ENCODE data around the gene TMC7. TPM values are rescaled to one million over a fixed set of nuclear protein-coding genes. Genes with fewer than 3 reads are reported as not detected.

Gene TMC7
- polyA plus RNA-seq, 4 donors = 1.4 to 7.5 (median 2.1) TPM

DNA sequence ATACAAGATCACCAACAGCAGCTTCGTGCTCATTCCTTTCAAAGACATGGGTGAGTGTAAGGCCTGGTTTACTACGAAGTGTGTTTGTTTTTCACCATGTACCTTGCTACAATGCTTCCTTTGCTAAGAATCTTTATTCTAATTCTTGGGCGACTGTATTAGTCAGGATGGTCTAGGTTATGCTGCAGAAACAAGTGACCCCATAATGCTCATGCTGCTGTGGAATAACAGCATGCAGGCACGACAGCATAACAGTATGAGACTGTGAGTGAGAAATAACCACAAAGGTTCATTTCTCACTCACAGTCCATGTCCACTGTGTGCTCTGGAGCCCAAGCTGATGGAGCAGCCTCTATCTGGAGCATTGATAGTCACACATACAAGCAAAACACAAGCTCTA, 38.0 kb downstream of the TMC7 start:
- Histone ChIP-seq H3K4me3 (ENCODE audit: low read depth in 1 of 3, low read length in 3 of 3) (no peak overlapping the region), H3K9me3 (ENCODE audit: control insufficient read depth in 2 of 2, insufficient read depth in 1 of 2, low read depth in 1 of 2, low read length in 1 of 2) (peaks cover 2 to 5% of the 10 kb centered on the region in 2 donors), H3K27ac (ENCODE audit: low read depth in 1 of 3, low read length in 2 of 3) (no peak overlapping the region), H3K36me3 (ENCODE audit: control insufficient read depth in 3 of 3, insufficient read depth in 2 of 3, low read depth in 1 of 3, low read length in 3 of 3) (peaks cover 0 to 35% (median 4%) of the 10 kb centered on the region in 3 donors), H3K4me1 (ENCODE audit: control insufficient read depth in 3 of 3, insufficient read depth in 2 of 3, low read depth in 1 of 3, low read length in 2 of 3) (no peaks in the 10 kb centered on the region), H3K27me3 (ENCODE audit: control insufficient read depth in 3 of 3, insufficient read depth in 3 of 3, low read length in 3 of 3) (no peaks in the 10 kb centered on the region)
- FAIRE-seq = no peak
- no peak for DNase-seq
- 89 to 91% (median 90%) methylated on average over 4 of the region's 4 CpGs for WGBS, 3 donors

DNA sequence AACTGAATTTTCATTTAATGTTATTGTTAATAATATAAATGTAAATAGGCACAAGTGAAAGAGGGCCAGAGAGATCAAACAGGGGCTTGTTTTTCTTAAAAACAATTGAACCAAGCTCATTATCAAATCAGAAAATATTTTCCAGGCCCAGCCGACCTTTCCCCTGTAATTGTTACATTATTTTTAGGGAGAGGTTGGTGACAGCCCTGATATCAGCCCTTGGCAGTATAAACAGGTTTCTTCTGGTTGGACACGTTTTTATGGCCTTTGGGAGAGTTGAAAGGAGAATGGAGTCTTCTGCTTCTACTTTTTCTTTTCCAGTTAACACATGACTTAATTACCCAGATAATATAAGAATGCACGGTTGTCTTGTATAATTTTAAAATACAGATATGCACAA, 43.7 kb downstream of the TMC7 start:
- H3K27me3 ChIP-seq (ENCODE audit: control insufficient read depth in 3 of 3, insufficient read depth in 3 of 3, low read length in 3 of 3) = no peaks in the 10 kb centered on the region
- no peak for FAIRE-seq
- peaks cover 0 to 9% (median 0%) of the 10 kb centered on the region in 3 donors for H3K4me1 ChIP-seq (ENCODE audit: control insufficient read depth in 3 of 3, insufficient read depth in 2 of 3, low read depth in 1 of 3, low read length in 2 of 3)
- H3K4me3 ChIP-seq (ENCODE audit: low read depth in 1 of 3, low read length in 3 of 3) = no peak overlapping the region
- H3K9me3 ChIP-seq (ENCODE audit: control insufficient read depth in 2 of 2, insufficient read depth in 1 of 2, low read depth in 1 of 2, low read length in 1 of 2) = no peaks in the 10 kb centered on the region
- peak; percentile 85 to 86 for DNase-seq
- H3K27ac ChIP-seq (ENCODE audit: low read depth in 1 of 3, low read length in 2 of 3) = peak overlapping the region in 2 of 3 donors; percentile 80 to 83
- H3K36me3 ChIP-seq (ENCODE audit: control insufficient read depth in 3 of 3, insufficient read depth in 2 of 3, low read depth in 1 of 3, low read length in 3 of 3) = peaks cover 0 to 30% (median 0%) of the 10 kb centered on the region in 3 donors
- WGBS, 3 donors = 9 to 48% (median 12%) methylated on average over 3 of the region's 3 CpGs

DNA sequence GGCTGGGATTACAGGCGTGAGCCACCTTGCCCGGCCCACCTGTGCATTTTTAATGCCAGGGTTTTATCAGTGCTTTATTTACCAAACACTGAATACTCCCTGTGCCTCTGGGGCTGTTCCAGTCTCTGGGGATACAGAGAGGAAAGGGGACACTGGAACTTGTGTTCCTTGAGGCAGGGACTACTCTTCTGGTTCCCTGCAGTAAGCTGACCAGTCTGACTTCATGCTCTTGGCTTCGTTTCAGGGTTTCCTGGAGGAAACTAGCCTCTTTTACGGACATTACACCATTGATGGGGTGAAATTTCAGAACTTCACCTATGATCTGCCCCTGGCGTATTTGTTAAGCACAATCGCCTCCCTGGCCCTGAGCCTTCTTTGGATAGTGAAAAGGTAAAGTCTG, 46.2 kb downstream of the TMC7 start:
- DNase-seq (no peak), FAIRE-seq (no peak)
- Histone ChIP-seq H3K4me3 (ENCODE audit: low read depth in 1 of 3, low read length in 3 of 3) (no peak overlapping the region), H3K27me3 (ENCODE audit: control insufficient read depth in 3 of 3, insufficient read depth in 3 of 3, low read length in 3 of 3) (no peaks in the 10 kb centered on the region), H3K27ac (ENCODE audit: low read depth in 1 of 3, low read length in 2 of 3) (no peak overlapping the region), H3K36me3 (ENCODE audit: control insufficient read depth in 3 of 3, insufficient read depth in 2 of 3, low read depth in 1 of 3, low read length in 3 of 3) (peaks cover 0 to 26% (median 0%) of the 10 kb centered on the region in 3 donors), H3K4me1 (ENCODE audit: control insufficient read depth in 3 of 3, insufficient read depth in 2 of 3, low read depth in 1 of 3, low read length in 2 of 3) (peaks cover 0 to 9% (median 0%) of the 10 kb centered on the region in 3 donors), H3K9me3 (ENCODE audit: control insufficient read depth in 2 of 2, insufficient read depth in 1 of 2, low read depth in 1 of 2, low read length in 1 of 2) (no peaks in the 10 kb centered on the region)
- 66 to 77% (median 66%) methylated on average over 6 of the region's 6 CpGs for WGBS, 3 donors

DNA sequence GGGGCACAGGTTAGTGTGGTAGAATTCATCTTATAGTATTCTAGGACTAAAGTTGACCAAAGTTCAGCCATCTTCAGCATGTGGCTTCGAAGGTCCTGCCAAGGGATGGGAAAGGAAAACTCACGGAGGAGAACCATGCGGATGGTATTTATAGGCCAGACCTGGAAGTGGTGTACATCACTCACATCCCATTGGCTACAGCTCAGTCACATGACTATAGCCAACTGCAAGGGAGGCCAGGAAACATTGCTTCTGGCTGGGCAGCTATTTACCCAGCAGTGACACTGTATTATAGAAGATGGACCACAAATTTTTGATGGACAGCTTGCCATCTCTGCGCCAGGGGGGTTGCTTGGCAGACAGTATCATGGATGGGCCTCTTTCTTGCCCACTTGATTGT, 48.0 kb downstream of the TMC7 start:
- FAIRE-seq (no peak), DNase-seq (no peak)
- H3K4me1 ChIP-seq (ENCODE audit: control insufficient read depth in 3 of 3, insufficient read depth in 2 of 3, low read depth in 1 of 3, low read length in 2 of 3) = peaks cover 0 to 9% (median 0%) of the 10 kb centered on the region in 3 donors
- H3K4me3 ChIP-seq (ENCODE audit: low read depth in 1 of 3, low read length in 3 of 3) = no peak overlapping the region
- H3K27ac ChIP-seq (ENCODE audit: low read depth in 1 of 3, low read length in 2 of 3) = no peak overlapping the region
- peaks cover 0 to 23% (median 0%) of the 10 kb centered on the region in 3 donors for H3K36me3 ChIP-seq (ENCODE audit: control insufficient read depth in 3 of 3, insufficient read depth in 2 of 3, low read depth in 1 of 3, low read length in 3 of 3)
- H3K9me3 ChIP-seq (ENCODE audit: control insufficient read depth in 2 of 2, insufficient read depth in 1 of 2, low read depth in 1 of 2, low read length in 1 of 2) = no peaks in the 10 kb centered on the region
- WGBS, 3 donors = 69 to 71% (median 70%) methylated on average over 4 of the region's 4 CpGs
- no peaks in the 10 kb centered on the region for H3K27me3 ChIP-seq (ENCODE audit: control insufficient read depth in 3 of 3, insufficient read depth in 3 of 3, low read length in 3 of 3)

DNA sequence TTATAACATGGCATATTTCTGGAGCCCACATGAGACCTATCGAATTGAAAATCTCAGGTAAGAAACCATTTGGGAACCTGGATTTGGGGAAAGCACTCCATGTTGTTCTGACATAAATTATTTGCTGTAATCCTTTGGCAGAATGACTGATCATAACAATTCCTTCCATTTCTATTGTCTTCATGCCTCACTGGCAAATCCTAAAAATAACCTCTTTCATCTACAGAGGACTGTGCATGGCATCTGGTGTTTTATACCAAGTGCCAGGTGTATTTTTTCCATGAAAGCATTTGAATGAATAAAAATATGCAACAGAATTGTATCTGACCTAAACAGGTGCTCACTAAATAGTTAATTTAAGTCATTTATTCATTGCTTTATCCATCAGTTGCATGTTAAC, 50.0 kb downstream of the TMC7 start:
- Histone ChIP-seq H3K4me3 (ENCODE audit: low read depth in 1 of 3, low read length in 3 of 3) (no peak overlapping the region), H3K36me3 (ENCODE audit: control insufficient read depth in 3 of 3, insufficient read depth in 2 of 3, low read depth in 1 of 3, low read length in 3 of 3) (peaks cover 0 to 28% (median 0%) of the 10 kb centered on the region in 3 donors), H3K4me1 (ENCODE audit: control insufficient read depth in 3 of 3, insufficient read depth in 2 of 3, low read depth in 1 of 3, low read length in 2 of 3) (no peaks in the 10 kb centered on the region), H3K27ac (ENCODE audit: low read depth in 1 of 3, low read length in 2 of 3) (no peak overlapping the region), H3K9me3 (ENCODE audit: control insufficient read depth in 2 of 2, insufficient read depth in 1 of 2, low read depth in 1 of 2, low read length in 1 of 2) (peaks cover 0 to 3% of the 10 kb centered on the region in 2 donors), H3K27me3 (ENCODE audit: control insufficient read depth in 3 of 3, insufficient read depth in 3 of 3, low read length in 3 of 3) (no peaks in the 10 kb centered on the region)
- 90 to 94% (median 92%) methylated on average over 1 of the region's 1 CpG for WGBS, 3 donors
- DNase-seq = no peak
- no peak for FAIRE-seq

DNA sequence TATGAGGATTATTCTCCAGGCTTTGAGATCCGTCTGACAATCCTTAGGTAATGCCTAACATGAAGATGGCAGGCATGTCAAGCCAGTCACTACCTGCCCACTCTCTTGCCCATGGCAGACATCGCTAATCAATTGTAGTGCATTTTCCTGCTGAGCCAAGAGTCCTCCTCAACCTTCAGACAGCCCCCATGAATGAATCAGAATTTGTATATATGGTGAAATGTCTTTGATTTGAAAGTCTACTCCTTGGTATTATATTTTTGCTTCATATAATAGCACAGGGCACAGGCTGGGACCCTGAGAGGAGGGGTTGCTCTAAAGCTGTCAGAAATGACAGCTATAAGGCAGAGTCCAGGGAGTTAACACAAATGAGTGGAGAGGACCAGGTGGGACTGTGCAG, 56.7 kb downstream of the TMC7 start:
- no peaks in the 10 kb centered on the region for H3K27me3 ChIP-seq (ENCODE audit: control insufficient read depth in 3 of 3, insufficient read depth in 3 of 3, low read length in 3 of 3)
- no peak overlapping the region for H3K4me3 ChIP-seq (ENCODE audit: low read depth in 1 of 3, low read length in 3 of 3)
- peaks cover 0 to 3% of the 10 kb centered on the region in 2 donors for H3K9me3 ChIP-seq (ENCODE audit: control insufficient read depth in 2 of 2, insufficient read depth in 1 of 2, low read depth in 1 of 2, low read length in 1 of 2)
- no peaks in the 10 kb centered on the region for H3K4me1 ChIP-seq (ENCODE audit: control insufficient read depth in 3 of 3, insufficient read depth in 2 of 3, low read depth in 1 of 3, low read length in 2 of 3)
- peaks cover 0 to 37% (median 0%) of the 10 kb centered on the region in 3 donors for H3K36me3 ChIP-seq (ENCODE audit: control insufficient read depth in 3 of 3, insufficient read depth in 2 of 3, low read depth in 1 of 3, low read length in 3 of 3)
- 89 to 94% (median 89%) methylated on average over 2 of the region's 2 CpGs for WGBS, 3 donors
- H3K27ac ChIP-seq (ENCODE audit: low read depth in 1 of 3, low read length in 2 of 3) = no peak overlapping the region
- DNase-seq (no peak), FAIRE-seq (no peak)

DNA sequence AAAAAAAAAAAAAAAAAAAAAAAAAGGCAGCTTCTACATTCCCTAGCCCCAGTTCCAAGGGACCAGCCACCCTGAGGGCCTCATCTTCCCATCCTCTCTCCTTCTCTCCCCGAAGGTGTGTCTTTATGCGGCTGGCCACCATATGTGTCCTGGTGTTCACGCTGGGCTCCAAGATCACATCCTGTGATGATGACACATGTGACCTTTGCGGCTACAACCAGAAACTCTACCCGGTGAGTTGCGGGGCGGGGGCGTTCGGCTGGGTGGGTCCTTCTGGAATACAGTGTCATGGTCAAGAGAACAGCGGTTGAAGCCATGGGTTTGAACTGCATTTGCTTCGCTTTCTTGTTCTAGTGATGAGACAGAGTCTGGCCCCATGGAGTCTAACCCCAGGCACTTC, 61.0 kb downstream of the TMC7 start:
- H3K4me1 ChIP-seq (ENCODE audit: control insufficient read depth in 3 of 3, insufficient read depth in 2 of 3, low read depth in 1 of 3, low read length in 2 of 3) = no peaks in the 10 kb centered on the region
- no peak for DNase-seq
- no peaks in the 10 kb centered on the region for H3K27me3 ChIP-seq (ENCODE audit: control insufficient read depth in 3 of 3, insufficient read depth in 3 of 3, low read length in 3 of 3)
- WGBS, 3 donors = 94 to 98% (median 97%) methylated on average over 11 of the region's 11 CpGs
- H3K27ac ChIP-seq (ENCODE audit: low read depth in 1 of 3, low read length in 2 of 3) = no peak overlapping the region
- H3K36me3 ChIP-seq (ENCODE audit: control insufficient read depth in 3 of 3, insufficient read depth in 2 of 3, low read depth in 1 of 3, low read length in 3 of 3) = peaks cover 0 to 46% (median 0%) of the 10 kb centered on the region in 3 donors
- no peak overlapping the region for H3K4me3 ChIP-seq (ENCODE audit: low read depth in 1 of 3, low read length in 3 of 3)
- FAIRE-seq = no peak
- no peaks in the 10 kb centered on the region for H3K9me3 ChIP-seq (ENCODE audit: control insufficient read depth in 2 of 2, insufficient read depth in 1 of 2, low read depth in 1 of 2, low read length in 1 of 2)

DNA sequence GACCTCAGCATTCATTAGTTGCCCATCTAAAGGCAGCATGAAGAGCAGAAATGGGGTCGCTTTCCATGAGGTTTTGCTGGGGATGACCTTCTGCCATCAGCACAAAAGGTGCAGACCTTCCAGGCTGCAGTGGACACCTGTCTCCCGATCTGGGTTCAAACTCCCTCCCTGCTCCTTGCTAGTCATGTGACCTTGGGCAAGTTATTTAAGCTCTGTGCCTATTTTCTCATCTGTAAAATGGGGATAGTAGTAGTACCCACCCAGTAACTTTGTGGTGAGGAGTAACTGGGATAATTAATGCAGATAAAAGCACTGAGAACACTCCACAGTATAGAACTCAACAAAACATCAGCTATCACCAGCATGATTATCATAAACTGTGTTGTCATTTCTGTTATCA, 62.3 kb downstream of the TMC7 start:
- DNase-seq (no peak), FAIRE-seq (no peak)
- Histone ChIP-seq H3K4me3 (ENCODE audit: low read depth in 1 of 3, low read length in 3 of 3) (no peak overlapping the region), H3K36me3 (ENCODE audit: control insufficient read depth in 3 of 3, insufficient read depth in 2 of 3, low read depth in 1 of 3, low read length in 3 of 3) (peaks cover 0 to 42% (median 0%) of the 10 kb centered on the region in 3 donors), H3K4me1 (ENCODE audit: control insufficient read depth in 3 of 3, insufficient read depth in 2 of 3, low read depth in 1 of 3, low read length in 2 of 3) (no peaks in the 10 kb centered on the region), H3K9me3 (ENCODE audit: control insufficient read depth in 2 of 2, insufficient read depth in 1 of 2, low read depth in 1 of 2, low read length in 1 of 2) (no peaks in the 10 kb centered on the region), H3K27ac (ENCODE audit: low read depth in 1 of 3, low read length in 2 of 3) (no peak overlapping the region), H3K27me3 (ENCODE audit: control insufficient read depth in 3 of 3, insufficient read depth in 3 of 3, low read length in 3 of 3) (no peaks in the 10 kb centered on the region)
- WGBS, 3 donors = 84 to 94% (median 93%) methylated on average over 2 of the region's 2 CpGs

DNA sequence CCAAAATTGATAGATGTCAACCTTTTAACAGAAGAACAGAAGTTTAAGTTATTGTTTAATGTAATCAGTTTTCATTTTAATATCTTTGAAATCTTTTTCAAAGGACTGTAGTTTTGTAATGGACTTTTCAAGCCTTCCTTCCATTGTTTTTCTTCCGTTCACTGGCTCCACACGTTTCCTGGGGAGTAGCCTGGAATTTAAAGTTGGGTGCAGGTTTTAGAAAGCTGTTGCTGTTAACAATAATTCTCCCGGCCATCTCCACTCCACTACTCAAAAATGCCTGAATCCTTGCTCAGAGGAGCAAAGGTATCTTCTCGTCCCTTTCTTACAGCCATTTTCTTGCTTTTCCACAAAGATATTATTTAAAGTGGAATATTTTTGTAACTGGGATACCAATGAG, 79.0 kb downstream of the TMC7 start:
- Histone ChIP-seq H3K9me3 (ENCODE audit: control insufficient read depth in 2 of 2, insufficient read depth in 1 of 2, low read depth in 1 of 2, low read length in 1 of 2) (no peaks in the 10 kb centered on the region), H3K27me3 (ENCODE audit: control insufficient read depth in 3 of 3, insufficient read depth in 3 of 3, low read length in 3 of 3) (no peaks in the 10 kb centered on the region), H3K27ac (ENCODE audit: low read depth in 1 of 3, low read length in 2 of 3) (no peak overlapping the region), H3K4me3 (ENCODE audit: low read depth in 1 of 3, low read length in 3 of 3) (no peak overlapping the region), H3K4me1 (ENCODE audit: control insufficient read depth in 3 of 3, insufficient read depth in 2 of 3, low read depth in 1 of 3, low read length in 2 of 3) (peaks cover 0 to 4% (median 0%) of the 10 kb centered on the region in 3 donors), H3K36me3 (ENCODE audit: control insufficient read depth in 3 of 3, insufficient read depth in 2 of 3, low read depth in 1 of 3, low read length in 3 of 3) (peaks cover 0 to 23% (median 0%) of the 10 kb centered on the region in 3 donors)
- DNase-seq (no peak), FAIRE-seq (no peak)
- WGBS, 3 donors = 72 to 88% (median 72%) methylated on average over 4 of the region's 4 CpGs

Data from small intestine (tissue), 7 donors.